GM19240 (cell line): ENCODE data around the gene ZMYND8.
"Not testable (repeated sequence)": the region's sequence is repeated elsewhere in the genome, so short reads cannot be mapped to it uniquely, and the experiment has no call there.

Experiments used
- DNase-seq: peaks from one replicate; pipeline ENCODE4 v3.0.0; 2011; ENCODE audit warnings: low spot score; ENCODE audit not compliant: insufficient read length

ZMYND8 gene

GRCh38 chr20:47205577-47206123 is 150.8 kb downstream of the ZMYND8 start:
- peak; percentile 50 for DNase-seq

- not testable (repeated sequence) for DNase-seq
These were observed 151.7 kb downstream of the ZMYND8 start for GRCh38 chr20:47204850-47205122.

DNA sequence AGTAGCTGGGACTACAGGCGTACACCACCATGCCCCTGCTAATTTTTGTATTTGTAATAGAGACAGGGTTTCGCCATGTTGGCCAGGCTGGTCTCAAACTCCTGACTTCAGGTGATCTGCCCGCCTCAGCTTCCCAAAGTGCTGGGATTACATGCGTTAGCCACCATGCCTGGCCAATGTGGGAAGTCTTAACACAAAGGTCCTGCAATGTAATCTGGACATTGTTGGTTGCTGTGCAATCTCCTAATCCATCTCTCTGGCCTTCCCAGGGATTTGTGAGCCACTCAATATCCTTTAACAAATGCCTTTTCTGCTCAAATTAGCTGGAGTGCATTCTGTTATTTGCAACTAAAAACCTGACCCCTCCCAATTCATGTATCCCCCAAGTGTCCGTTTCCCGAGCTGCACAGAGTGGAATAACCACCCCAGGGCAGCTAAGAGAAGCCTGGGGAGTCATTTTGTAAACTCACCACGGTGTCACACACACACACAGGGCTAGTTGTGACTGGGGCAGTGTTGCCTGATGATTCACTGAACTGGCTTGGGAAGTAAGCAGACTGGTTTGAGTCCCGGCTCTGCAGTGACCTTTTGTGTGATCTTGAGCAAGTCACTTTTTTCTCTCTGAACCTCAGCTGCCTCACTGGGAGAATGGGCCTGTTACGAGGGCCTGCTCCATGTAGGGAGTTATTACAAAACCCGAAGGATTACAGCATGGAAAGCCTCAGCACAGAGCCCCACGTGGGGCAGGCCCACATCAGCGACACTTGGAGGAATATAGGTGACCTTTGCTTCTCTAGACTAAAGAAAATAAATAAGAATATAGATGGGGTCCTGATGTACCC is 152.3 kb downstream of the ZMYND8 start:
- DNase-seq: no peak

- no peak for DNase-seq
These were observed 153.5 kb downstream of the ZMYND8 start for GRCh38 chr20:47202733-47203667.

GRCh38 chr20:47201074-47201730 is 155.3 kb downstream of the ZMYND8 start:
- DNase-seq: no peak

DNA sequence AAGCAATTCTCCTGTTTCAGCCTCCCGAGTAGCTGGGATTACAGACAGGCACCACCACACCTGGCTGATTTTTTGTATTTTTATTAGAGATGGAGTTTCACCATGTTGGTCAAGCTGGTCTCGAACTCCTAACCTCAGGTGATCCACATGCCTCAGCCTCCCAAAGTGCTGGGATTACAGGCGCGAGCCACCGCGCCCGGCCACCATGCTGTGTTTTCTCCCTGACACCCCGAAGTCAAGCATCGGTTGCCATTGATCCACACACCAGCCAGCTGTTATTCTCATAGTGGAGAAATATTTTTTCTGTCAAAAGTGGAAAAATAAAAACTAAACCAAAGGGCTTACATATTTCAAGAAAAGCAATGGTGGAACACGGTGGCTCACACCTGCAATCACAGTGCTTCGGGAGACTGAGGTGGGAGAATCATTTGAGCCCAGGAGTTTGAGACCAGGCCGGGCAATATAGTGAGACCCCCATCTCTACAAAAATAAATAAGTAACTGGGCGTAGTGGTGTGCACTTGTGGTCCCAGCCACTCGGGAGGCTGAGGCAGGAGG is 157.4 kb downstream of the ZMYND8 start:
- no peak for DNase-seq

- no peak for DNase-seq
These were observed 158.2 kb downstream of the ZMYND8 start for GRCh38 chr20:47198254-47198671.

DNA sequence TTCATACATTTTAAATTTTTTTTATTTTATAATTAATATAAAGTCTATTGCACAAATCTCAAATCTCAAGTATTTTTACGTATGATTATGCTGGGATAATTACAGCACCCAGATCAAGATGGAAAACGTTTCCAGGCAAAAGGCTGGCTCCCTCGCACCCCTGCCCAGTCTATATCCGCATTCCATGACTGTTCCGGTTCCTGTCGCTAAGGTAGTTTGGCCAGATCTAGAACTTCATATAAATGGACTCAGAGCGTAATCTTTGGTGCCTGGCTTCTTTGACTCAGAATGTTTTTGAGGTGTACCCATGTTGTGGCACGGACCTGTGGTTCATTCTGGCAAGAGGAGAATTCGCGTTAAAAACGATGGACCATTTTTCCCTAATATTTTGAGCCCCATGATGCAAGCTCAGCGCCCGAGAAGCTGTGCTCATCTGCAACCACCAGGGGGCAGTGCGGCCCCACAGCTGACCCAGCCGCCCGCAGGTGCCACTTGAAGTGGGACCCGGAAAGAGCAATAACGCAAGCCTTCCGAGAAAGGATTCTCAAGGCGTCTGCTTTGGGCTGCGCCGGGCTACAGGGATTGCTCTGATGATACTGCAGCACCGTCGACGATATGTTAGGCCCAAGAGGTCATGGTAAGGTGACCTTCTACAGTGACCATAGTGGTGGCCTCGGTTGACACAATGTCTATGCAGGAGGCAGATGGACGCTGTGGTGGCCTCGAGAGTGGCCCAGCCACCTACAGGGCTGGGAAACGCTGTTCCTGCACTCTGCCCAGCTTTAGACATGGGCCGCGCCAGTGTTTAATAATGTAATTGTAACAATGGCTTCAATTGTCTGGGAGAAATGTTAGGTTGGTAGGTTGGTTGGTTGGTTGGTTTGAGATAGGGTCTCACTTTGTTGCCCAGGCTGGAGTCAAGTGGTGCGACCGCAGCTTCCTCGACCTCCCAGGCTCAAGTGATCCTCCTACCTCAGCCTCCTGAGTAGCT is 160.1 kb downstream of the ZMYND8 start:
- DNase-seq: peak; percentile 76

GRCh38 chr20:47195573-47195972 is 160.9 kb downstream of the ZMYND8 start:
- DNase-seq: no peak

DNA sequence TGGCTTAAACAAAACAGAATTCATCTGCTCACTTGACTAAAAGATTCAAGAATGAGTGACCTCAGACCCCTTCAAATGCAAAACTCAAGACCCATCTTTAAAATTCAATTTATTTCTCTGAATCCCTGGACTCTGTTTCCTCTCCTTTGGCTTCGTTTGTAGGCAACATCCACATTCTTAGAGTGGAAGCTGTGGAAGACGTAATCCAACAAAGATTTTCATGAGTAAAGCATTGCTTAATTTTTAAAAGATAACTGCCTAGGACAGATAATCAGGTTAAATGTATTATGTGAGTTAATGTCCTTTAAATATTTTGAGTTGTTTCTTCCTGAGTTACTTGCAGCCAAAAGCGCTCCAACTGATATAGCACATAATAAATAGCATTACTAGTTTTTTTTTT is 164.5 kb downstream of the ZMYND8 start:
- no peak for DNase-seq

DNA sequence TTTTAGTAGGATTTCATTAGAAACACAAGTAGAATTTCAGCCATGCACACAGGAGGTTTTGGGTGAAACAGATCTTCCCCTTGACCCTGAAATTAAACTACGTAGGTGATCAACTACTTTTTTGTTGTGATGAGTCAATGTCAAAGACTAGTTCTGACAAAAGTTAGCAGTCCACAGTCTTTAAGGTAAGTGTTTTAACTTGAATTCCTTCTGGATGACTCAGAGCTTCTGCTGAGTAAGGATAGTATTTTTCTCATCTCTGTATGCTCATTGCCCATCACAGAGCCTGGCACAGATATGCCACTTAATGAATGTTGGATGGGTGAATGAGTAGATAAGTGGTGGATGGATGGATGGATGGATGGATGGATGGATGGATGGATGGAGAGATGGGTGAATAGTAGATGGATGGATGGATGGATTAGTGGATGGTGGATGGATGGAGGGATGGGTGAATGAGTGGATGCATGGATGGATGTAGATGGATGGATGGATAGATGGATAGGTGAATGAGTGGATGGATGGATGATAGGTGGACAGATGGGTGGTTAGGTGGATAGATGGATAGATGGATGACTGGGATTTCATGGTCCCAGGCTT is 165.3 kb downstream of the ZMYND8 start:
- no peak for DNase-seq

DNA sequence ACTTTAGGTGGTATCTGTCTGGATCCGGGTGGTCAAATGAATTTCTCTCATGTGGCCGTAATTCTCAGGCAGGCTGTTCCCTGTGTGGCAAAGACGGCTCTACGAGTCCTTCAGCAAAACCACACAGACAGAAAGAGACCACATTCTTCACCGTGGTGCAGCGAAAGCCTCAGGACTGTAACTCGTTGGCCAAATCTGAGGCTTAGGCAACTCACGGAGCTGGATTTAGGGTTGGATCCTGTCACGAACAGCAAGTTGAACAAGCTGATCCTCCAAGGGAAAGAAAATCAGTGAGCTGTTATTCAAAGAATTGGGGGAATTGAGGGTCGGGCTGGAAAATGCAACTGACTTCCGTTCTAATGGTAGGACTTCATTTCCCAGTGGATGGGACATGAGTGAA is 167.4 kb downstream of the ZMYND8 start:
- no peak for DNase-seq

GRCh38 chr20:47188540-47188939 is 168.0 kb downstream of the ZMYND8 start:
- DNase-seq: no peak

DNA sequence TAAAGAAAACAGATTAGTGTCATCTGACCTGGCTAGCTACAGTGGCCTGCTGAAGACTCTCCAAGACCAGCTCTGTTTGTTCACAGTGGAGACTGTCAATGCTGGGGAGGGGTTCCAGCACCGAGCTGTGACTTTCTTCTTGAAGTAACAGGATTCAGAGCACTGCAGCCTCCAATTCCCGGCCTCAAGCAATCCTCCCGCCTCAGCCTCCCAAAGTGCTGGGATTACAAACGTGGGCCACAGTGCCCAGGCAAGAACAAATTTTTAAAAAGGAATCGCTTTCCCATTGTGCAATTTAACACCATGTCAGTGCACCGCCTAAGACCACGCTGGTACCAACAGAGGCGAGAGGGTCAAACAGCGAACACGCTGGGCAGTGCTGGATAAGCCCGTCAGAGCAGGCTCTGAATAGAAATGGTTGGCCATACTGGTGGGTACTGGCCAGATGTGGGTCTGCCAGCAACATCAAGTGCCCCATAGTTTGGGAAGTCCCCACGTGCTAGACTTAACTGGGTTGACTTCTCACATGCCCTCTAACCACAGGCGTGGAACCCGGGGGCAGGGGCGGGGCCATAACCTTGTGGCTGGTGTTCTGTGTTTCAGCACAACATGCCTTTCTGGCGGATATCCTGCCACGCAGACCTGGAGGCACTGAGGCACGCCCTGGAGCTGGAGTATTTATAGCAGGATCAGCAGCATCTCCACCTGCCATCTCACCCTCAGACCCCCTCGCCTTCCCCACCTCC is 168.9 kb downstream of the ZMYND8 start:
- DNase-seq: no peak

DNA sequence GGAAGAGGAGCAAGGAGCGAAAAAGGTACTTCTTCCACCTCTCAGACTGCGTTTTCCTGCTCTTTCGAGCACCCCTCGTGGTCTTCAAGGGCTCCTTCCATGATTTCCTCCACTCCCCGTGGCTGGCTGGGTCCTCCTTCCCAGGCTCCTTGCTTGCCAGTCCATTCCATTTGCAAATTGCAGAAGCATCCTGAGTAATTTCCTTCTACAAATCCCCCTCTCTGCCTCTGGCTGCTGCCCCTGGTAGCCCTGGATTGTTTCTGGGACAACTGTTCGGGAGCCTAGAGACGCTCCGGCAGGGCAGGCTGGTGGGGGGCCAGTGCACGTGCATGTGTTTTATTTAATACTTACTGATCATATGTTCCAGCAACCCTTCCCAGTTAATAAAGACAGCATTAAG is 173.1 kb downstream of the ZMYND8 start:
- DNase-seq: no peak

DNA sequence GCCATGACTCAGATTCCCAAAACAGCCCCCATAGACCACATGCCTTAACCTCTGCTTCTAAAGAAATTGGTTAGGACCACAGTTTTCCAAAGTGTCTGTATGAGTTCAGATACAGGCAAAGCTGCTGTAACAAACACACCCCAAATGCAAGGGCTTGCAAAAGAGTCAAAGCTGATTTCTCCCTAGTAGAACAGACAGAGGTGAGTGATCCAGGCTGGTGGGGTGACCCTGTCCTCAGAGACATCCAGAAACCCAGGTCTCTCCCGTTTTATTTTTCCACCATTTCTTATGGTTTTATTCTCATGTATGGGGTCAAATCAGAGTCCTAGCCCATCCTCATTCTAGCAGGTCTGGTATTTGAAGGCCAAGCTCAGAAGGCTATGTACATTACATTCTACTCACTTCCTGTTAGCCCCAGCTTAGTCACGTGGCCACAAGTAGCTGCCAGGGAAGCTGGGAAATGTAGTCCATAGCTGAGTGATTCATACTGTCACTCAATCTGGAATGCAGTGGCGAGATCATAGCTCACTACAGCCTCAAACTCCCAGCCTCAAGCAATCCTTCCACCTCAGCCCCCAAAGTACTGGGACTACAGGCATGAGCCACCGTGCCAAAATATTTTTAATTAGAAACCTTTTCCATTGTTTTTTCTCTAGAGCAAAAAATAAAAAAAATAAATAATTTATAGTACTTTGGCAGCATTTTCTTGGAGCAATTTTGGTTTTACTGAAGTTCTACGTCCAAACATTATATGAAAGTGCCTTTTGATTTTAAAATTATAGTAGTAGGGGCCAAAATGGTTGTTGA is 175.2 kb downstream of the ZMYND8 start:
- peak; percentile 47 for DNase-seq

DNA sequence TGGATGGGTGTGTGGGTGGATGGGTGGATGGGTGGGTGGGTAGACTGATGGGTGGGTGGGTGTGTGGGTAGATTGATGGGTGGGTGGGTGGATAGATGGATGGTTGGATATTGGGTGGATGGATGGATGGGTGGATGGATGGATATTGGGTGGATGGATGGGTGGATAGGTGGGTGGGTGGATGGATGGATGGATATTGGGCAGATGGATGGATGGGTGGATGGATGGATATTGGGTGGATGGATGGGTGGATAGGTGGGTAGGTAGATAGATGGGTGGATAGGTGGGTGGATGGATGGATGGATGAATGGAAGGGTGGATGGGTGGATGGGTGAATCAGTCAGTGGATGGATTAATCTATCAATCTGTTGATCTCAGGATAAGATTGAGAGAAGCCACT is 177.2 kb downstream of the ZMYND8 start:
- DNase-seq: no peak

DNA sequence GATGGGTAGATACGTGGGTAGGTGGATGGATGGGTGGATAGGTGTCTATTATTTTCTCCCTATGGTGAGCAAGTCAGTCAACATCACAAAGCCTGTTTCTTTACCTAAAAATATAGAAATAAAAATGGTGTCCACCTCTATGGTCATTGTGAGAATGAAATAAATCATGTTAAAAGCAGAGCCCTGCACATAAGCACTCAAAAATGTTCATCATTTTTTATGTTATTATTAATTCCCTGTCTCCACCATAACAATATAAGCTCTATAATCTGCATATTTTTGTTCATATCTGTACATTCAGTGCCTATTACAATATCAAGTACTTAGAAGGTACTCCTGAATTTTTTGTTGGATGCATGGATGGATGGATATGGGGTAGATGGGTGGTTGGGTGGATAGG is 177.6 kb downstream of the ZMYND8 start:
- no peak for DNase-seq
